Measurements from ENCODE around the gene APBA2. TPM values are rescaled to one million over a fixed set of nuclear protein-coding genes. Genes with fewer than 3 reads are reported as not detected.

APBA2 gene
- total and polyA plus RNA-seq, 2 of the 13 experiments (the other 11 are each of a cell fraction or from before 2014, with no cell fraction given), result 0.62 to 2.3 TPM

DNA sequence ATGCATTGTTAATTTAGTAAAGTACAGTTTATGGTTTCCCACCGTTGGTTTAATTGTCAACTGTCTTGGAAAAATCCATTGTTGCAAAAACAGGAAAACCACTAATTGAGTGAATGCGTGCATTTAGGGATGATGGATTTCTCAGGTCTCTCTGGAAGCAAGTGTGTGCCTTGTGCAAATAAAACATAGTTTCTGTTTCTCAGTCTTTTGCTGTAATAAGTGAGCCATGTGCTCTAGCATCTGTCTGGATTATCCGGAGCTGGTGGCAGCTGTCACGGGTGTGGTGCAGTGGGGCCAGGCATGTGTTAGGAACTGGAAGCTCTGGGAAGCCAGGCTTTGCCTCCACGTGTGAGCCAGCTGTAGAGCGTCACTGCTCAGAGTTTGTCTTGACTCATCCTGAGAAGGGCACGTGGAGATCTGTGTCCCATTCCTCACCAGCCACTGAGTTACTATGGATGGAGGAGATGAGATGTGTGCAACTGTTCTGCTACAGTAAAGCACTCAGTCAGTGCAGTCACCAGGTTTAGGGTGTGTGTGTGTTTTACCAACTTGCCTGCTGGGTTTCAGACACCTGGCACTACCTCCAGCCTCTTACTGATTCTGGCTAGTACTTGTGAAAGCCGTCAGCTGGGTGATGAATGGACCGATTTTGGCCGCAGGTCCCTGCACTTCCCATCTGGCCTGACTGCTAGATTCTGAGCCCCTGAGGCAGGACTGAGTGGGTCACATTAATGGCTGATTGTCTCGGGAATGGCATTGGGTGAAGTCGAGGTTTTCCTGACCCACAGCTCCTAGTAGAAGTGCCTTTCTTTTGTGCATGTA is 7.2 kb downstream of the APBA2 start:
- H3K27me3 ChIP-seq (ENCODE audit: control insufficient read depth in 1 of 2, insufficient read depth in 2 of 2, low read length in 2 of 2), result peaks cover 1 to 4% of the 10 kb centered on the region in 2 experiments; a peak in 1 of 5 replicates
- no peak for FAIRE-seq
- H3K9ac ChIP-seq (ENCODE audit: insufficient read depth, low read depth, low read length), result no peak overlapping the region
- no peak for ATAC-seq
- no peaks in the 10 kb centered on the region for H3K79me2 ChIP-seq (ENCODE audit: insufficient read depth, low read length)
- intact Hi-C loops (cut with micrococcal nuclease; ENCODE audit: unreplicated experiment) (no loop called here), in situ Hi-C loops (cut with HindIII; ENCODE audit: extremely low pct_ligation_motif_present, low pct_unique_long_range_greater_than_20kb) (no loop called here)
- H4K20me1 ChIP-seq (ENCODE audit: insufficient read depth, low read length), result no peaks in the 10 kb centered on the region
- DNase-seq (ENCODE audit: low spot score), result no peak
- H3K9me3 ChIP-seq (ENCODE audit: low read length), result no peaks in the 10 kb centered on the region
- no peak overlapping the region for H3K27ac ChIP-seq (ENCODE audit: extremely low read length, insufficient read depth, low read length)
- H3K4me2 ChIP-seq (ENCODE audit: low read depth, low read length), result no peak overlapping the region
- H3K36me3 ChIP-seq (replicated peaks in 1 of 2; ENCODE audit: control insufficient read depth in 1 of 2, insufficient read depth in 2 of 2, low read length in 2 of 2), result no peaks in the 10 kb centered on the region
- H3K4me1 ChIP-seq (ENCODE audit: insufficient read depth, low read length), result peaks cover 13% of the 10 kb centered on the region
- POLR2A ChIA-PET, result no interaction called here
- H2AFZ ChIP-seq (ENCODE audit: low read length), result no peak overlapping the region
- CTCF ChIA-PET (ENCODE audit: low intra/inter-chr PET ratio, low total read pairs), result no interaction called here
- no TSS peak for BruUV-seq (replicated peaks)
- no peak overlapping the region for H3K4me3 ChIP-seq (replicated peaks in 1 of 3; ENCODE audit: insufficient read depth in 1 of 3, low read depth in 2 of 3, low read length in 3 of 3)
- WGBS (ENCODE audit: low lambda C conversion rate), result 60% methylated on average over 9 of the region's 12 CpGs
- TF ChIP-seq MEF2D (CRISPR knock-in tag; IDR thresholded peaks at IDR 0.05) (no peak), SATB2 (CRISPR knock-in tag; IDR thresholded peaks at IDR 0.05) (no peak), ZNF251 (CRISPR knock-in tag; IDR thresholded peaks at IDR 0.05) (no peak), TFDP2 (CRISPR knock-in tag; IDR thresholded peaks at IDR 0.05) (no peak), MTERF4 (CRISPR knock-in tag; IDR thresholded peaks at IDR 0.05) (no peak), SP140L (CRISPR knock-in tag; IDR thresholded peaks at IDR 0.05; ENCODE audit: borderline replicate concordance) (no peak), GPBP1L1 (CRISPR knock-in tag; IDR thresholded peaks at IDR 0.05) (no peak), ZNF572 (CRISPR knock-in tag; IDR thresholded peaks at IDR 0.05) (no peak), ZNF276 (CRISPR knock-in tag; IDR thresholded peaks at IDR 0.05; ENCODE audit: low read depth) (no peak), SP2 (CRISPR knock-in tag; IDR thresholded peaks at IDR 0.05) (no peak), ZNF180 (CRISPR knock-in tag; IDR thresholded peaks at IDR 0.05; ENCODE audit: borderline replicate concordance, low read depth) (no peak), ZNF326 (CRISPR knock-in tag; IDR thresholded peaks at IDR 0.05; ENCODE audit: borderline replicate concordance) (no peak), ZNF430 (CRISPR knock-in tag; IDR thresholded peaks at IDR 0.05) (no peak), NCOA1 (CRISPR knock-in tag; IDR thresholded peaks at IDR 0.05) (no peak), ZNF512B (CRISPR knock-in tag; IDR thresholded peaks at IDR 0.05; ENCODE audit: borderline replicate concordance) (no peak), ZFP1 (CRISPR knock-in tag; IDR thresholded peaks at IDR 0.05) (no peak)

All from HepG2 (cell line).